Gastrocnemius medialis (tissue), 4 donors: ENCODE measurements around the gene OGG1.

Experiments
- POLR2A ChIP-seq, 2 donors: fragments of 450-650 bp; IDR thresholded peaks; one replicate each; pipeline ENCODE4 v1.6.1; 2017; ENCODE audit warnings: antibody characterized with exemption in 2 of 2, mild to moderate bottlenecking in 2 of 2, moderate library complexity in 2 of 2
- TF ChIP-seq, protein P1 (sequence below), 5 experiments: fragments of 450-650 bp in 3 of 5; fragments of 200-600 bp in 2 of 5; sonication (generic) in 2 of 5; IDR thresholded peaks in 4 of 5; conservative IDR thresholded peaks in 1 of 5; 1 replicate in 4 of 5; 2 replicates in 1 of 5; pipeline ENCODE4 v1.5.1; 2016 to 2019; ENCODE audit warnings: antibody characterized with exemption in 5 of 5, mild to moderate bottlenecking in 3 of 5, moderate library complexity in 3 of 5

DNA sequence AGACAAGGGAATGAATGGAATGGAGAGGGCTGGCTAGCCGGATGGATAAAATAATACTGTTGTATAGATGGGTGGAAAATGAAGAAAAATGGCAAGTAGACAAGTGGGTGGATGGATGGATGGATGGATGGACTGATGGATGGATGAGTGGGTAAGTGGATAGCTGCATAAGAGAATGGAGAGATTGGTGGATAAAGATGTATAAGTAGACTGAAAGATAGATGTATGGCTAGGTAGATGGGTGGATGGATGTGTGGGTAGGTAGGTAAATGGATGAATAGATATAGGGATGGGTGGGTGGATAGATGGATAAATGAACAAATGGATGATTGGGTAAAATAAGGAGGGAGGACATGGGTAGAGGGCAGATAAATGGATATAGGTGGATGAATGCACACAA lies 32.2 kb upstream of the OGG1 start:
- TF ChIP-seq, protein P1, sequence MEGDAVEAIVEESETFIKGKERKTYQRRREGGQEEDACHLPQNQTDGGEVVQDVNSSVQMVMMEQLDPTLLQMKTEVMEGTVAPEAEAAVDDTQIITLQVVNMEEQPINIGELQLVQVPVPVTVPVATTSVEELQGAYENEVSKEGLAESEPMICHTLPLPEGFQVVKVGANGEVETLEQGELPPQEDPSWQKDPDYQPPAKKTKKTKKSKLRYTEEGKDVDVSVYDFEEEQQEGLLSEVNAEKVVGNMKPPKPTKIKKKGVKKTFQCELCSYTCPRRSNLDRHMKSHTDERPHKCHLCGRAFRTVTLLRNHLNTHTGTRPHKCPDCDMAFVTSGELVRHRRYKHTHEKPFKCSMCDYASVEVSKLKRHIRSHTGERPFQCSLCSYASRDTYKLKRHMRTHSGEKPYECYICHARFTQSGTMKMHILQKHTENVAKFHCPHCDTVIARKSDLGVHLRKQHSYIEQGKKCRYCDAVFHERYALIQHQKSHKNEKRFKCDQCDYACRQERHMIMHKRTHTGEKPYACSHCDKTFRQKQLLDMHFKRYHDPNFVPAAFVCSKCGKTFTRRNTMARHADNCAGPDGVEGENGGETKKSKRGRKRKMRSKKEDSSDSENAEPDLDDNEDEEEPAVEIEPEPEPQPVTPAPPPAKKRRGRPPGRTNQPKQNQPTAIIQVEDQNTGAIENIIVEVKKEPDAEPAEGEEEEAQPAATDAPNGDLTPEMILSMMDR (IDR thresholded peaks at IDR 0.05 in 4 of 5, conservative IDR thresholded peaks at IDR 0.05 in 1 of 5): no peak
- TF ChIP-seq POLR2A (IDR thresholded peaks at IDR 0.05): no peak
